ENCODE measurements around the gene ETV3. TPM values are rescaled to one million over a fixed set of nuclear protein-coding genes. Genes with fewer than 3 reads are reported as not detected.
A peak's percentile ranks its signal among the peaks of the same experiment; 100 is the strongest.

ETV3 gene
- total RNA-seq, 4 donors from 2014 or later = 28.8 to 48.3 (median 32.5) TPM

DNA sequence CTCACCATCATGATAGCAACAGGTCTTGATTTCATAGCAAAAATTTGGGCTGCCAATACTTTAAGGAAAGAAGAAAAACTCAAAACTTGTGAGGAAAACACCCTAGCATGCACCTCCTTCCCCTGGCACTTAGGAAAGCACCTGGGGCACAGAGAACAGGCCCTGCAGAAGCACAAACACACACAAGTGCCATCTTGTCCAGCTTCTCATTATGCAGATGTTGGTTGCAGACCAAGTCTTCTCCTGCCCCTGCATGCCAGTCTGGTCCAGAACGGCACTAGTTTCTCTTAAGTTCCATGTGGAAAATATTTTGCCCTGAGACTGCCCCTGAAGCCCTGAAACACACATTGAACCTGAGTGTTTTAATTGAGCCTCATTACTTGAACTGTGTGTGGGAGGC is 6.3 kb upstream of the ETV3 start:
- TF ChIP-seq, protein P1, sequence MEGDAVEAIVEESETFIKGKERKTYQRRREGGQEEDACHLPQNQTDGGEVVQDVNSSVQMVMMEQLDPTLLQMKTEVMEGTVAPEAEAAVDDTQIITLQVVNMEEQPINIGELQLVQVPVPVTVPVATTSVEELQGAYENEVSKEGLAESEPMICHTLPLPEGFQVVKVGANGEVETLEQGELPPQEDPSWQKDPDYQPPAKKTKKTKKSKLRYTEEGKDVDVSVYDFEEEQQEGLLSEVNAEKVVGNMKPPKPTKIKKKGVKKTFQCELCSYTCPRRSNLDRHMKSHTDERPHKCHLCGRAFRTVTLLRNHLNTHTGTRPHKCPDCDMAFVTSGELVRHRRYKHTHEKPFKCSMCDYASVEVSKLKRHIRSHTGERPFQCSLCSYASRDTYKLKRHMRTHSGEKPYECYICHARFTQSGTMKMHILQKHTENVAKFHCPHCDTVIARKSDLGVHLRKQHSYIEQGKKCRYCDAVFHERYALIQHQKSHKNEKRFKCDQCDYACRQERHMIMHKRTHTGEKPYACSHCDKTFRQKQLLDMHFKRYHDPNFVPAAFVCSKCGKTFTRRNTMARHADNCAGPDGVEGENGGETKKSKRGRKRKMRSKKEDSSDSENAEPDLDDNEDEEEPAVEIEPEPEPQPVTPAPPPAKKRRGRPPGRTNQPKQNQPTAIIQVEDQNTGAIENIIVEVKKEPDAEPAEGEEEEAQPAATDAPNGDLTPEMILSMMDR (IDR thresholded peaks at IDR 0.05) = no peak
- ATAC-seq (ENCODE audit: low FRiP score) (no peak), DNase-seq (ENCODE audit: low spot score) (no peak)

DNA sequence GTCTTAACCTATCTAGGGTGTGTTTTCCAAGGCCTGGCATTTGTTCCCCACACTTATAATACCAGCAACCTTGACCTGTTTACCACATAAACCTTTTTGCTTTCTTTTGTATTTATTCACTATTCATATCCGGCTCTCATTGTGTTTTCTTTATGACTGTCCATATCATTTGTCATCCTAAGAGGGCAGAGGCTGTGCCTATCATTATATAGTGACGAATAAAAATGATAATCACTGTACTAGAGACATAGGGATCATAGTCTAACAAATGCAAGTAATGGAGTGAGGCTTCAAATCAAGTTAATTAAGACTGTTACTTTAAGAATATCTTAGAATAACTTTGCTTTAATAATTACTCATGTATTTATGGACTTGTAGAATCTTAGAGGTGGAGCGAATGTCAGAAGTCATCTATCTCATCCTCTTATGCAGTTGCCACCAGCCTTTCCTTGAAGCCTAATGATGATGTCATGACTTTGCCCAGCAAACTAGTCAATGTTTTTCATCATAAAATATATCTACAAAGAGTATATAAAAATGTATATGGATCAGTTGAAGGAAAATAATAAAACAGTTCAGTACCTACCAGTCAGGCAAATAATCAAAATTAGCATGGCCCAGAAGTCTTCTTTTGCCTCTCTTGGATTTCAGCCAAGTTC is 4.7 kb upstream of the ETV3 start:
- TF ChIP-seq, protein P1 (IDR thresholded peaks at IDR 0.05) = no peak
- no peak for DNase-seq (ENCODE audit: low spot score)
- no peak for ATAC-seq (ENCODE audit: low FRiP score)

DNA sequence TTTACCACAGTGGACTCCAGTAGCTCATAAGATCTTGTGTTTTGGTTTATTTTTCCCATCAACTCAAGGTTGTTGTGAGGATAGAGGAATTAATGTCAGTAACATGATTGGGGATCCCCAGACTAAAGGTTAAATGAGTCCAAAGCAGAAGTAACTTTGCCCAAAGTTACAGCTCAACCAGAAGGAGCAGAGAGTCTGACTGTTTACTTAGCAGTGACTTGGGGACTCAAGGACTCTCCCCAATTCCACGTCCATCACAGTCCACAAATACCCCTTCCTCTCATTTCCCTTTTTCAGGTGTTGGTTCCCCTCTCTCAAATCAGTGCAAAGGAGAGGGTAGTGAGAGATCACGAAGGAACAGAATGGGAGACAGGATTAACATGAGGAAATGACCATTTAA is 4.0 kb upstream of the ETV3 start:
- ATAC-seq (ENCODE audit: low FRiP score) (no peak), DNase-seq (ENCODE audit: low spot score) (no peak)
- TF ChIP-seq, protein P1 (IDR thresholded peaks at IDR 0.05) = no peak

DNA sequence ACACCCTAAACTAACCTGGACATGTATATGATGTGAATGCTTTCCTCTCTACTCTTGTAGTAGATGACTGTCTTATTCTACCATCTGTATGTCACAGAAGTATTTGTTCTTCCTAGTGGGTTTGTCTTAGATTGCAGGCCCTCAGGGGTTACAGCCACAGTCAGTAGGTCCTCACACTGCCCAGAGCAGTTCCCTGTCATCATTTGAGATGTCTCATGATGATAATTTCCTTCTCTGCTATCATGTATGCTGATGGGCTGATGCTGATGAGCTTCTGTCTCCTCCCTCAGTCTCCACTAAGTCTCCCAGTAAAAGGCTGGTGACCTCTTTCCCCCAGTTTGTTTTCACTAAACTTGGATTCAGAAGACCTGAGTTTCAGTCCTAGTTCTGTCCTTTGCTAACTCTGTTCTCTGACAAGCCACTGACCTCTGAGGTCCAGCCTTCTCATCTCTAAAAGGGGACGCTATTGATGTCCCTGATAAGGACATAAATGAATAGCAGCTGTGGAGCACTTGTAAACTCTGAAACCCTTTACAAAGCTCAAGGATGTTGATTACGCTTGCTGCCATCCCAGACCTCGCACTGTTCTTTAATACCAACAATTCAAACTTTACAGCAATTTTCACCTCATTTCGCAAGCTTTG is 3.1 kb upstream of the ETV3 start:
- no peak for DNase-seq (ENCODE audit: low spot score)
- TF ChIP-seq, protein P1 (IDR thresholded peaks at IDR 0.05) = no peak
- no peak for ATAC-seq (ENCODE audit: low FRiP score)

DNA sequence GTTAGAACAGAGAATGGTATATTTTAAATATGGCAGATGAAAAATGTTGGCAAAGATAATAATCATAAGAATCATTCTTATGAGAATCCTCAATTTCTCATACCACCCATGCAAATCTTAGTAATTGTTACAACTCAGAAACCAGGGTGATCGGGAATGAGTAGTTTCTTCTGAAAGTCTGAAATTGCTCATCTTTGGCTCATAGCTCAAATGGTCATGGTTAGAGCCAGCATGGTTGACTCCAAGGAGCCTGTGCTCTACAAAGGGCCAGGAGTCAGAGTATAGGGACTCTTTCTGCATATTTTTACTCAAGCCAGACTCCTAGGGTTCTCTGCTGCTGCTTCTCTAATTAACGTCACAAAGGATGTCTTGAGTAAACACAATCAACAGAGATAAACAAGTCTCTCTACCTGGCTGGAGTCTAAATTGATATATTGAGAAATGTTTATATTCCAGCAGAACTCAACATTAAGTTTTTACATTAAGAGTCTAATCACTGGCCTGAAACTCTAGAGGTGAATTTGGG is 1.9 kb upstream of the ETV3 start:
- TF ChIP-seq, protein P1 (IDR thresholded peaks at IDR 0.05) = no peak
- no peak for ATAC-seq (ENCODE audit: low FRiP score)
- no peak for DNase-seq (ENCODE audit: low spot score)

DNA sequence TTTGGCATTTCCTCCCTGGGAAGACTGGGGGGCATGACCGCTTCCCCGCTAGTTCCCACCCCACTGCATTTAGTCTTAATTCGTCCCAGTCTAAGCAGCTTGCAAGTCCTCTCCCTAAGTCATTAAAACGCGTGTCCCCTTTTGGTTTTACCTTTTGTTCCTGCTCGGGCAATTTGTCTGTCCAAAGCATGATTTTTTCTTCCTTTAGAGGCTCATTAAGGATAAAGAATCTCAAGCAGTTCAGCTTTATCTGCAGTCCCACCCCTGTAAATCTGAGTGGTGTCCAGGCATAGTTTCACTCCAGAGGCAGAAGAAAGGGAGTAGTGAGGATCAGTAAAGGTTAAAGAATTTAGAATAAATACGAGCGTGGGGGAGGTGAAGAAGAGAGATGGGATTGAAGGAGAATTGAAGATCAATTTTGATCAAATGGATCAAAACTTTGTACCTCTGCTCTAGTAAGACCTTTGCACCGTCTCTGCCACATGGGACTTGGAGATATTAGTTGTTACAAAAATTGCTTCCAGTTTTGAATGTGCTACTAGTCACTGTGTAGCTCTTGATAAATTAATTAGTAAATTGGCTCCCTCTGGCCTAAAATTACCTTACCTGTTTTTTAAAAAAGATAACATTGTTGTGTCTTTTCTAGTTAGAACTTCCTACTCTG is 989 bp upstream of the ETV3 start:
- ATAC-seq (ENCODE audit: low FRiP score) (peak; percentile 6), DNase-seq (ENCODE audit: low spot score) (no peak)
- TF ChIP-seq, protein P1 (IDR thresholded peaks at IDR 0.05) = no peak

Data from omental fat pad (tissue), 4 donors.